WI38 (cell line): ENCODE results near the gene EPB41L2.

Experiments used
- H3K4me3 ChIP-seq: 2 replicates; pipeline ENCODE4 v1.5.1; 2011; ENCODE audit warnings: low read depth, mild to moderate bottlenecking, control low read depth, low read length
- TF ChIP-seq, protein P1 (sequence below): IDR thresholded peaks from 2 replicates; pipeline ENCODE4 v1.5.1; 2012; ENCODE audit warnings: low read depth, mild to moderate bottlenecking, control low read depth, low read length

Gene EPB41L2

GRCh38 chr6:130829333-130829910 is 233.6 kb downstream of the EPB41L2 start:
- TF ChIP-seq, protein P1, sequence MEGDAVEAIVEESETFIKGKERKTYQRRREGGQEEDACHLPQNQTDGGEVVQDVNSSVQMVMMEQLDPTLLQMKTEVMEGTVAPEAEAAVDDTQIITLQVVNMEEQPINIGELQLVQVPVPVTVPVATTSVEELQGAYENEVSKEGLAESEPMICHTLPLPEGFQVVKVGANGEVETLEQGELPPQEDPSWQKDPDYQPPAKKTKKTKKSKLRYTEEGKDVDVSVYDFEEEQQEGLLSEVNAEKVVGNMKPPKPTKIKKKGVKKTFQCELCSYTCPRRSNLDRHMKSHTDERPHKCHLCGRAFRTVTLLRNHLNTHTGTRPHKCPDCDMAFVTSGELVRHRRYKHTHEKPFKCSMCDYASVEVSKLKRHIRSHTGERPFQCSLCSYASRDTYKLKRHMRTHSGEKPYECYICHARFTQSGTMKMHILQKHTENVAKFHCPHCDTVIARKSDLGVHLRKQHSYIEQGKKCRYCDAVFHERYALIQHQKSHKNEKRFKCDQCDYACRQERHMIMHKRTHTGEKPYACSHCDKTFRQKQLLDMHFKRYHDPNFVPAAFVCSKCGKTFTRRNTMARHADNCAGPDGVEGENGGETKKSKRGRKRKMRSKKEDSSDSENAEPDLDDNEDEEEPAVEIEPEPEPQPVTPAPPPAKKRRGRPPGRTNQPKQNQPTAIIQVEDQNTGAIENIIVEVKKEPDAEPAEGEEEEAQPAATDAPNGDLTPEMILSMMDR, result no peak

DNA sequence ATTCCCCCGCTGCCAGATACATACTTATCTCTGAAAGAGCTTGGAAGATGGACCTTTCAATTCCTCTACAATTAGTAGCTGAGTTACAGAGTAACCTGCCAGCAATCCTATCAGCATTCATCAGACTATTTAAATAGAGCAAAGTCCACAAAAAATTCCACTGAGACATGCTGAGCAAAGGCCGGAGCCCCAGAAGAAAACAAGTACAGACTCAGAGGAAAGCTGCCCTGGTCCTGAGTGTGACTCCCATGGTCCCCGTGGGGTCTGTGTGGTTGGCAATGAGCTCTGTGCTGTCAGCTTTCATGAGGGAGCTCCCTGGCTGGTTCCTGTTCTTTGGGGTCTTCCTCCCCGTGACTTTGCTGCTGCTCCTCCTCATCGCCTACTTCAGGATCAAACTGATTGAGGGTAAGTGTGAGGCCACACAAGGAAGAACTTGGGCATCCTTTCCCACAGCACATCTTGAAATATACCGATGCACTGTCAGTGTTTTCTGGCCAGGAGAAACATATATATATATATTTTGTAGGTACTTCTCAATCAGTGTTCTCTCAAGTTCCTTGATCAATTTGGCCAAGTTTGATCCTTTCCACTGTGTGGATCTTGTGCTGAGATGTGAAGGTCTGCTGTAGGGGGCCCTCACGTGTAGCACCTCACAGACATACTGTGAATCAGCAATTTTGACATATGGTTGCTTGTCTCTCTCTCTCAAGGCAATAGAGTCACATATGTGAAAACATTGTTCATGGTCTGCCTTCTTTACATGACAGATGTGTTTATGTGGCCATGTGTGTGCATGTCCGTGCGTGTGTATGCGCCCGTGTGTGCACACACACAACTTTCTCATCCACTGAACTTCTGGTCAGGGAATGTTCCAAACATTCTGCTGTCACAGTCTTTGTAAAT is 235.5 kb downstream of the EPB41L2 start, which contains the start of gene SMLR1:
Gene SMLR1 (plus strand): TSS at position 160 of the 903 bp plus-strand sequence. CDS start 8 bp downstream, at position 168.
- TF ChIP-seq, protein P1, result no peak
- H3K4me3 ChIP-seq, result no peak within 1 kb of the TSS

More at GRCh38 chr6:130829333-130829910, 233.6 kb downstream of the EPB41L2 start:
- H3K4me3 ChIP-seq, result no peak overlapping the region

GRCh38 chr6:130826442-130827246 is 236.4 kb downstream of the EPB41L2 start:
- TF ChIP-seq, protein P1, result no peak
- H3K4me3 ChIP-seq, result no peak overlapping the region

DNA sequence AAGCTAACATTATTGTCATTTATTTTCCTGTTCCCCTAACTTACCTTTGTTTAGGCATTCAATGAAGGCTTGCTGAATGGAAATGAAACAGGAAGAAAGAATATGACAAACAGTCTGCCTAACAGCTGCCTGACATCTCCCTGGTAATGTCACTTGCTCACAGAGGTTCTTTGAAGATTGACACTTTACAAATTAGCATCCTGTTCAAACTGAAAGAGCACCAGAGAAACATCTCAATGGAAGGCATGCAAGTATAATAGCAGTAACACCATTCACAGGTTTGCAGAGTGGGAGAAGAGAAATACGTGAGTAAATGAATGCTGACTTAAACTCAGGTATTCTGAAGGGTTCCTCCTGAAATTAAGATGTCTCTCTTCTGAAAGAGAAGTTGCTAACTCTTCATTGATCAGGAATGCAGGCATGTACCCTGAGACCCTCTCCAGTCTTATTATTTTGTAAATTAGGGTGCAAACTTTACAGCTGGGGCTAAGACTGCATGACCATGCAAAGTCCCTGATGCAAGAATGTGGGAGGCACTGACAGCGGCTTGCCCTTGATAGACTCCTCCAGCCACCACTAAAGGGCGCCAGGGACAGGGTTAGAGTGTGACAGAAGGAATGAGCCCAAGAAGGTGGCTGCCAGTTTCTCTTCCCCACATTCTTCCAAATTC is 237.1 kb downstream of the EPB41L2 start:
- H3K4me3 ChIP-seq, result no peak overlapping the region
- TF ChIP-seq, protein P1, result no peak

DNA sequence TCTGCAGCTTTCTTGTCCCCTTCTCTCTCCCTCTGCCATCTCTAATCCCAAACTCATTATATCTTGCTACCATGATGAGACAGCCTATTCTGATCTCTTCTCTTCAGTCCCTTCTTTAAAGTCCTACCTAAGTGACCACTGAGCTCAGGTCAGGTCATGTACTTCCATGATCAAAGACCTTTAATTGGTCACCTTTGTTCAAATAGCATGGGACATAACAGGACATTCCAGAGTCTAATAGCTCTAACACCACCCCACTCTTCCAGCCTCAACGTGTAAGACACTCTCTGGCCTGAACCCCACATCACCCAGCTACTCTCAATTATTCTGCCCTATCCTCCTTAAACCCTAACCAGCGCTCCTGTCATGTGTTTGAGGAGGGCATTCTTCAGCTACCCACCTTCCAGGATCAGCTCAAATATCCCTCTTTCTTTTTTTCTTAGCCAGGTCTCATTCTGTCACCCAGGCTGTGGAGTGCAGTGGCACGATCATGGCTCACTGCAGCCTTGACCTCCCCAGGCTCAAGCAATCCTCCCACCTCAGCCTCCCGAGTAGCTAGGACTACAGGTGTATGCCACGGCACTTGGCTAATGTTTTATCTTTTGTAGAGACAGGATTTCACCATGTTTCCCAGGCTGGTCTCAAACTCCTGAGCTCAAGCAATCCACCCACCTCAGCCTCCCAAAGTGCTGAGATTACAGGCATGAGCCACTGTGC is 237.9 kb downstream of the EPB41L2 start:
- no peak overlapping the region for H3K4me3 ChIP-seq
- TF ChIP-seq, protein P1, result no peak

GRCh38 chr6:130822736-130823135 is 240.3 kb downstream of the EPB41L2 start:
- no peak overlapping the region for H3K4me3 ChIP-seq
- TF ChIP-seq, protein P1, result no peak
